ENCODE measurements around the gene SCO2. TPM values are rescaled to one million over a fixed set of nuclear protein-coding genes. Genes with fewer than 3 reads are reported as not detected.

SCO2 gene
- total and polyA plus RNA-seq, 2 of the 13 experiments (the other 11 are each of a cell fraction or from before 2014, with no cell fraction given), result 0.32 to 3.7 TPM

DNA sequence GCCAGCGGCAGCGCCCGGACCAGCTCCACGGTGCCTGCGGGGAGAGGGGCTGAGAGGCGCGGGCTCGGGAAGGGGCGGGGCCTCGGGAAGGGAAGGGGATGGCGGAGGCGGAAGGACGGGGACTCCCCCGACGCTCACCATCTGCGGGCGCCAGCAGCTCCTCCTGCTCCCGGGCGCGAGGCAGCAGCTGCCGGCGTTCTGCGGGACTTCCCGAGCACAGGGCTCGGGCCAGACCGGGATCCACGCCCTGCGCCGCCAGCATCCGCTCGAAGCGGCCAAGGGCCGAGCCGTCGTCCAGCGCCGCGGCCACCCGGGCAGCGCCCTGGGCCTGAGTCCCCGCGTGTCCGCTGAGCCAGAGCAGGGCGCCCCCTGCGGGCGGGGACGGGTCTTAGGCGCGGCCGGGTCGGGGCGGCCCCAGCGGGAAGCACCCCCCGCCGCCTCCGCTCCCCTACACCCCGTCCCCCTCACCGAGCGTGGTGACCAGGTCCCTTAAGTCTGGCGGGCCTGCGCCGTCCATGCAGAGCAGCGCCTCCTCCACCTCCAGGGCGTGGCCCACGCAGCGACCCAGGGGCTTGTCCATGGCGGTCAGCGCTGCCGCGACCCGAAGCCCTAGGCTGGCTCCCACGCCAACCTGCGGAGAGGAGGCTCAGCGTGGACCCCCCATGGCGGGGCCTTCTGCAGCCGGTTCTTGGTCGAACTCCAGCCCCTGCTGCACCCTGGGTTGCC, 873 bp upstream of the SCO2 start (continued):
- TF ChIP-seq, protein P1, sequence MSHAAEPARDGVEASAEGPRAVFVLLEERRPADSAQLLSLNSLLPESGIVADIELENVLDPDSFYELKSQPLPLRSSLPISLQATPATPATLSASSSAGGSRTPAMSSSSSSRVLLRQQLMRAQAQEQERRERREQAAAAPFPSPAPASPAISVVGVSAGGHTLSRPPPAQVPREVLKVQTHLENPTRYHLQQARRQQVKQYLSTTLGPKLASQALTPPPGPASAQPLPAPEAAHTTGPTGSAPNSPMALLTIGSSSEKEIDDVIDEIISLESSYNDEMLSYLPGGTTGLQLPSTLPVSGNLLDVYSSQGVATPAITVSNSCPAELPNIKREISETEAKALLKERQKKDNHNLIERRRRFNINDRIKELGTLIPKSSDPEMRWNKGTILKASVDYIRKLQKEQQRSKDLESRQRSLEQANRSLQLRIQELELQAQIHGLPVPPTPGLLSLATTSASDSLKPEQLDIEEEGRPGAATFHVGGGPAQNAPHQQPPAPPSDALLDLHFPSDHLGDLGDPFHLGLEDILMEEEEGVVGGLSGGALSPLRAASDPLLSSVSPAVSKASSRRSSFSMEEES (CRISPR knock-in tag; IDR thresholded peaks at IDR 0.05), result no peak
- TF ChIP-seq ZNF780A (CRISPR knock-in tag; IDR thresholded peaks at IDR 0.05), result peak; percentile 3; the same call in 1 of the 2 replicates
- TF ChIP-seq ZNF224 (CRISPR knock-in tag; IDR thresholded peaks at IDR 0.05), result peak; percentile 58; the same call in 1 of the 2 replicates
- TF ChIP-seq, protein P2, sequence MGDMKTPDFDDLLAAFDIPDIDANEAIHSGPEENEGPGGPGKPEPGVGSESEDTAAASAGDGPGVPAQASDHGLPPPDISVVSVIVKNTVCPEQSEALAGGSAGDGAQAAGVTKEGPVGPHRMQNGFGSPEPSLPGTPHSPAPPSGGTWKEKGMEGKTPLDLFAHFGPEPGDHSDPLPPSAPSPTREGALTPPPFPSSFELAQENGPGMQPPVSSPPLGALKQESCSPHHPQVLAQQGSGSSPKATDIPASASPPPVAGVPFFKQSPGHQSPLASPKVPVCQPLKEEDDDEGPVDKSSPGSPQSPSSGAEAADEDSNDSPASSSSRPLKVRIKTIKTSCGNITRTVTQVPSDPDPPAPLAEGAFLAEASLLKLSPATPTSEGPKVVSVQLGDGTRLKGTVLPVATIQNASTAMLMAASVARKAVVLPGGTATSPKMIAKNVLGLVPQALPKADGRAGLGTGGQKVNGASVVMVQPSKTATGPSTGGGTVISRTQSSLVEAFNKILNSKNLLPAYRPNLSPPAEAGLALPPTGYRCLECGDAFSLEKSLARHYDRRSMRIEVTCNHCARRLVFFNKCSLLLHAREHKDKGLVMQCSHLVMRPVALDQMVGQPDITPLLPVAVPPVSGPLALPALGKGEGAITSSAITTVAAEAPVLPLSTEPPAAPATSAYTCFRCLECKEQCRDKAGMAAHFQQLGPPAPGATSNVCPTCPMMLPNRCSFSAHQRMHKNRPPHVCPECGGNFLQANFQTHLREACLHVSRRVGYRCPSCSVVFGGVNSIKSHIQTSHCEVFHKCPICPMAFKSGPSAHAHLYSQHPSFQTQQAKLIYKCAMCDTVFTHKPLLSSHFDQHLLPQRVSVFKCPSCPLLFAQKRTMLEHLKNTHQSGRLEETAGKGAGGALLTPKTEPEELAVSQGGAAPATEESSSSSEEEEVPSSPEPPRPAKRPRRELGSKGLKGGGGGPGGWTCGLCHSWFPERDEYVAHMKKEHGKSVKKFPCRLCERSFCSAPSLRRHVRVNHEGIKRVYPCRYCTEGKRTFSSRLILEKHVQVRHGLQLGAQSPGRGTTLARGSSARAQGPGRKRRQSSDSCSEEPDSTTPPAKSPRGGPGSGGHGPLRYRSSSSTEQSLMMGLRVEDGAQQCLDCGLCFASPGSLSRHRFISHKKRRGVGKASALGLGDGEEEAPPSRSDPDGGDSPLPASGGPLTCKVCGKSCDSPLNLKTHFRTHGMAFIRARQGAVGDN (CRISPR knock-in tag; IDR thresholded peaks at IDR 0.05), result peak; percentile 1
- TF ChIP-seq, protein P3, sequence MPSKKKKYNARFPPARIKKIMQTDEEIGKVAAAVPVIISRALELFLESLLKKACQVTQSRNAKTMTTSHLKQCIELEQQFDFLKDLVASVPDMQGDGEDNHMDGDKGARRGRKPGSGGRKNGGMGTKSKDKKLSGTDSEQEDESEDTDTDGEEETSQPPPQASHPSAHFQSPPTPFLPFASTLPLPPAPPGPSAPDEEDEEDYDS (CRISPR knock-in tag; IDR thresholded peaks at IDR 0.05), result no peak
- TF ChIP-seq, protein P4, sequence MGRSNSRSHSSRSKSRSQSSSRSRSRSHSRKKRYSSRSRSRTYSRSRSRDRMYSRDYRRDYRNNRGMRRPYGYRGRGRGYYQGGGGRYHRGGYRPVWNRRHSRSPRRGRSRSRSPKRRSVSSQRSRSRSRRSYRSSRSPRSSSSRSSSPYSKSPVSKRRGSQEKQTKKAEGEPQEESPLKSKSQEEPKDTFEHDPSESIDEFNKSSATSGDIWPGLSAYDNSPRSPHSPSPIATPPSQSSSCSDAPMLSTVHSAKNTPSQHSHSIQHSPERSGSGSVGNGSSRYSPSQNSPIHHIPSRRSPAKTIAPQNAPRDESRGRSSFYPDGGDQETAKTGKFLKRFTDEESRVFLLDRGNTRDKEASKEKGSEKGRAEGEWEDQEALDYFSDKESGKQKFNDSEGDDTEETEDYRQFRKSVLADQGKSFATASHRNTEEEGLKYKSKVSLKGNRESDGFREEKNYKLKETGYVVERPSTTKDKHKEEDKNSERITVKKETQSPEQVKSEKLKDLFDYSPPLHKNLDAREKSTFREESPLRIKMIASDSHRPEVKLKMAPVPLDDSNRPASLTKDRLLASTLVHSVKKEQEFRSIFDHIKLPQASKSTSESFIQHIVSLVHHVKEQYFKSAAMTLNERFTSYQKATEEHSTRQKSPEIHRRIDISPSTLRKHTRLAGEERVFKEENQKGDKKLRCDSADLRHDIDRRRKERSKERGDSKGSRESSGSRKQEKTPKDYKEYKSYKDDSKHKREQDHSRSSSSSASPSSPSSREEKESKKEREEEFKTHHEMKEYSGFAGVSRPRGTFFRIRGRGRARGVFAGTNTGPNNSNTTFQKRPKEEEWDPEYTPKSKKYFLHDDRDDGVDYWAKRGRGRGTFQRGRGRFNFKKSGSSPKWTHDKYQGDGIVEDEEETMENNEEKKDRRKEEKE (IDR thresholded peaks at IDR 0.05), result no peak
- TF ChIP-seq NR1H2 (CRISPR knock-in tag; IDR thresholded peaks at IDR 0.05; ENCODE audit: borderline replicate concordance, low read depth), result 0 out of 2 replicates have a peak, but pooled peaks have one; percentile 32
- no peak for TF ChIP-seq CENPT (CRISPR knock-in tag; IDR thresholded peaks at IDR 0.05; ENCODE audit: low read depth)
- peak; percentile 13; the same call in 1 of the 2 replicates for TF ChIP-seq ZNF333 (CRISPR knock-in tag; IDR thresholded peaks at IDR 0.05; ENCODE audit: borderline replicate concordance)
- peak; percentile 12; the same call in 1 of the 2 replicates for TF ChIP-seq NRL (CRISPR knock-in tag; IDR thresholded peaks at IDR 0.05; ENCODE audit: borderline replicate concordance)
- no peak for TF ChIP-seq HNRNPH1 (optimal IDR thresholded peaks at IDR 0.05; ENCODE audit: low read depth, low read length)
- TF ChIP-seq REXO4 (CRISPR knock-in tag; IDR thresholded peaks at IDR 0.05; ENCODE audit: borderline replicate concordance), result no peak
- peak; percentile 16; the same call in 1 of the 2 replicates for TF ChIP-seq HDAC1 (CRISPR knock-in tag; IDR thresholded peaks at IDR 0.05)
- no peak for TF ChIP-seq ZFP36 (IDR thresholded peaks at IDR 0.05; ENCODE audit: borderline replicate concordance, low read depth, low read length, partially characterized antibody)
- TF ChIP-seq, protein P5, sequence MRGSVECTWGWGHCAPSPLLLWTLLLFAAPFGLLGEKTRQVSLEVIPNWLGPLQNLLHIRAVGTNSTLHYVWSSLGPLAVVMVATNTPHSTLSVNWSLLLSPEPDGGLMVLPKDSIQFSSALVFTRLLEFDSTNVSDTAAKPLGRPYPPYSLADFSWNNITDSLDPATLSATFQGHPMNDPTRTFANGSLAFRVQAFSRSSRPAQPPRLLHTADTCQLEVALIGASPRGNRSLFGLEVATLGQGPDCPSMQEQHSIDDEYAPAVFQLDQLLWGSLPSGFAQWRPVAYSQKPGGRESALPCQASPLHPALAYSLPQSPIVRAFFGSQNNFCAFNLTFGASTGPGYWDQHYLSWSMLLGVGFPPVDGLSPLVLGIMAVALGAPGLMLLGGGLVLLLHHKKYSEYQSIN (CRISPR knock-in tag; IDR thresholded peaks at IDR 0.05; ENCODE audit: borderline replicate concordance), result no peak
- peak; percentile 53 for TF ChIP-seq ZNF331 (CRISPR knock-in tag; IDR thresholded peaks at IDR 0.05)
- TF ChIP-seq RBM39 (IDR thresholded peaks at IDR 0.05; ENCODE audit: low read depth, low read length, poor library complexity, severe bottlenecking), result no peak
- TF ChIP-seq GLI4 (CRISPR knock-in tag; IDR thresholded peaks at IDR 0.05; ENCODE audit: borderline replicate concordance), result no peak

Data from HepG2 (cell line).